Measurements from ENCODE around the gene PEAR1.

PEAR1 gene

DNA sequence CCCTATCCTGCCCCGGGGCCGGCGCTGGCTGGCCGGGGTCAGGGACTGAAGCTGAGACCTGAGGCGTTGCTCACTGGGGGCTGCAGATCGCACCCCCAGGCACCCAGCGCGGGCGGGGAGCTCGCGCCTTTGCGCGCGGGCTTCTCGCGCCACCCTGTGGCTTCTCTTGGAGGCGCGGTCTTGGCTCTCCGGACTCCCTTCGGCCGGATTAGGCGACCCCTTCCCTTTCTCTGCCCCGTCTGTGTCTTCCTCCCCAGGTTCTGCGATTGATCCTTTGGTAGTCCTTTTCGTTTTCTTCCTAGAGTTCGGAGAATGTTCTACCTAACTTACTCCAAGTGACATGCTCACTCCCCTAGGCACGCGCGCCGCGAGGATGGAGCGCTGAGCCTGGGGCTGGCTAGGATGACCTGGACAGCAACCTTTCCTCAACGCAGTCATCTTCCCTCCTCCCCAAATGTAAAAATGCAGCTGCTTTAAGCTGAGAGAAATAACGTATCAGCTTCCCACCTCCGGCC, 33.3 kb upstream of the PEAR1 start:
- Histone ChIP-seq H3K27ac (ENCODE audit: low read length) (no peak overlapping the region), H3K9me3 (ENCODE audit: insufficient read depth, low read length, severe bottlenecking) (no peaks in the 10 kb centered on the region), H2AFZ (ENCODE audit: low read depth, low read length) (peak overlapping the region; percentile 57), H3K27me3 (ENCODE audit: insufficient read depth, low read length, poor library complexity) (peaks cover 56% of the 10 kb centered on the region), H3K4me1 (ENCODE audit: insufficient read depth, low read length) (peaks cover 20% of the 10 kb centered on the region), H3K4me3 (ENCODE audit: low read depth in 1 of 2, low read length in 2 of 2) (peak overlapping the region in 1 of 2 experiments; percentile 41; a peak in 2 of 4 replicates), H3K9ac (ENCODE audit: low read depth, low read length) (no peak overlapping the region; the same call in 1 of the 2 replicates), H3K4me2 (ENCODE audit: insufficient read depth, low read length) (peak overlapping the region; percentile 63), H3K79me2 (ENCODE audit: insufficient read depth, low read length) (no peaks in the 10 kb centered on the region), H4K20me1 (ENCODE audit: insufficient read depth, low read length) (peaks cover 11% of the 10 kb centered on the region), H3K36me3 (ENCODE audit: insufficient read depth, low read length) (no peaks in the 10 kb centered on the region)
- ATAC-seq (ENCODE audit: insufficient read depth, low read depth) (no peak), DNase-seq (peak; percentile 10)
- TF ChIP-seq, protein P1, sequence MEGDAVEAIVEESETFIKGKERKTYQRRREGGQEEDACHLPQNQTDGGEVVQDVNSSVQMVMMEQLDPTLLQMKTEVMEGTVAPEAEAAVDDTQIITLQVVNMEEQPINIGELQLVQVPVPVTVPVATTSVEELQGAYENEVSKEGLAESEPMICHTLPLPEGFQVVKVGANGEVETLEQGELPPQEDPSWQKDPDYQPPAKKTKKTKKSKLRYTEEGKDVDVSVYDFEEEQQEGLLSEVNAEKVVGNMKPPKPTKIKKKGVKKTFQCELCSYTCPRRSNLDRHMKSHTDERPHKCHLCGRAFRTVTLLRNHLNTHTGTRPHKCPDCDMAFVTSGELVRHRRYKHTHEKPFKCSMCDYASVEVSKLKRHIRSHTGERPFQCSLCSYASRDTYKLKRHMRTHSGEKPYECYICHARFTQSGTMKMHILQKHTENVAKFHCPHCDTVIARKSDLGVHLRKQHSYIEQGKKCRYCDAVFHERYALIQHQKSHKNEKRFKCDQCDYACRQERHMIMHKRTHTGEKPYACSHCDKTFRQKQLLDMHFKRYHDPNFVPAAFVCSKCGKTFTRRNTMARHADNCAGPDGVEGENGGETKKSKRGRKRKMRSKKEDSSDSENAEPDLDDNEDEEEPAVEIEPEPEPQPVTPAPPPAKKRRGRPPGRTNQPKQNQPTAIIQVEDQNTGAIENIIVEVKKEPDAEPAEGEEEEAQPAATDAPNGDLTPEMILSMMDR (IDR thresholded peaks at IDR 0.05; ENCODE audit: borderline replicate concordance, extremely low read depth, low read length, poor library complexity, severe bottlenecking), result peak; percentile 53
- no peak for TF ChIP-seq EZH2 (IDR thresholded peaks at IDR 0.05; ENCODE audit: borderline replicate concordance, low read depth, low read length, severe bottlenecking)

- H3K79me2 ChIP-seq (ENCODE audit: insufficient read depth, low read length), result no peaks in the 10 kb centered on the region
- H3K4me3 ChIP-seq (ENCODE audit: low read depth in 1 of 2, low read length in 2 of 2), result peak within 1 kb of the TSS in 1 of 2 experiments; percentile 41; a peak in 2 of 4 replicates
- peak within 1 kb of the TSS; percentile 63 for H3K4me2 ChIP-seq (ENCODE audit: insufficient read depth, low read length)
- H3K36me3 ChIP-seq (ENCODE audit: insufficient read depth, low read length), result no peaks in the 10 kb centered on the region
- ATAC-seq (ENCODE audit: insufficient read depth, low read depth) (peak; percentile 96), DNase-seq (peak; percentile 86)
- no peak for TF ChIP-seq EZH2 (IDR thresholded peaks at IDR 0.05; ENCODE audit: borderline replicate concordance, low read depth, low read length, severe bottlenecking)
- TF ChIP-seq, protein P1 (IDR thresholded peaks at IDR 0.05; ENCODE audit: borderline replicate concordance, extremely low read depth, low read length, poor library complexity, severe bottlenecking), result no peak
- H3K27ac ChIP-seq (ENCODE audit: low read length), result no peak within 1 kb of the TSS
- H3K27me3 ChIP-seq (ENCODE audit: insufficient read depth, low read length, poor library complexity), result peaks cover 56% of the 10 kb centered on the region
- peak within 1 kb of the TSS; percentile 25; the same call in 1 of the 2 replicates for H3K9ac ChIP-seq (ENCODE audit: low read depth, low read length)
- peak within 1 kb of the TSS; percentile 57 for H2AFZ ChIP-seq (ENCODE audit: low read depth, low read length)
- no peaks in the 10 kb centered on the region for H3K9me3 ChIP-seq (ENCODE audit: insufficient read depth, low read length, severe bottlenecking)
- H3K4me1 ChIP-seq (ENCODE audit: insufficient read depth, low read length), result peaks cover 20% of the 10 kb centered on the region
- peaks cover 11% of the 10 kb centered on the region for H4K20me1 ChIP-seq (ENCODE audit: insufficient read depth, low read length)
These were observed 32.7 kb upstream of the PEAR1 start, which contains the start of gene NTRK1 for GRCh38 chr1:156860628-156861423. Gene NTRK1 (plus strand): TSS chr1:156860865. CDS start chr1:156860935, 70 bp downstream.

- Histone ChIP-seq H3K9me3 (ENCODE audit: insufficient read depth, low read length, severe bottlenecking) (no peaks in the 10 kb centered on the region), H3K79me2 (ENCODE audit: insufficient read depth, low read length) (no peaks in the 10 kb centered on the region), H3K27ac (ENCODE audit: low read length) (no peak overlapping the region), H3K36me3 (ENCODE audit: insufficient read depth, low read length) (no peaks in the 10 kb centered on the region), H3K27me3 (ENCODE audit: insufficient read depth, low read length, poor library complexity) (peaks cover 46% of the 10 kb centered on the region), H3K4me3 (ENCODE audit: low read depth in 1 of 2, low read length in 2 of 2) (no peak overlapping the region), H3K4me1 (ENCODE audit: insufficient read depth, low read length) (peaks cover 20% of the 10 kb centered on the region), H2AFZ (ENCODE audit: low read depth, low read length) (no peak overlapping the region), H4K20me1 (ENCODE audit: insufficient read depth, low read length) (peaks cover 11% of the 10 kb centered on the region), H3K9ac (ENCODE audit: low read depth, low read length) (no peak overlapping the region), H3K4me2 (ENCODE audit: insufficient read depth, low read length) (no peak overlapping the region)
- TF ChIP-seq, protein P1 (IDR thresholded peaks at IDR 0.05; ENCODE audit: borderline replicate concordance, extremely low read depth, low read length, poor library complexity, severe bottlenecking), result no peak
- TF ChIP-seq EZH2 (IDR thresholded peaks at IDR 0.05; ENCODE audit: borderline replicate concordance, low read depth, low read length, severe bottlenecking), result no peak
- DNase-seq (no peak), ATAC-seq (ENCODE audit: insufficient read depth, low read depth) (no peak)
These were observed 30.9 kb upstream of the PEAR1 start for GRCh38 chr1:156862584-156862983.
